SU-DHL-6 (cell line): ENCODE results near the gene CLK4.

Experiments
- EZH2phosphoT487 ChIP-seq: fragments of 200-600 bp; sonication (generic), shearing (Covaris generic); conservative IDR thresholded peaks from 2 replicates; pipeline ENCODE4 v1.6.1; 2018; ENCODE audit warnings: mild to moderate bottlenecking, antibody characterized with exemption, low read length, moderate library complexity, mixed read lengths
- TF ChIP-seq, protein P1 (sequence below): fragments of 200-600 bp; sonication (generic); IDR thresholded peaks from one replicate; pipeline ENCODE4 v1.5.1; 2017; ENCODE audit warnings: antibody characterized with exemption, mild to moderate bottlenecking, low read length, moderate library complexity; ENCODE audit not compliant: insufficient read depth, poor library complexity, severe bottlenecking

GRCh38 chr5:178561746-178562264 lies 65.0 kb downstream of the CLK4 start:
- TF ChIP-seq, protein P1, sequence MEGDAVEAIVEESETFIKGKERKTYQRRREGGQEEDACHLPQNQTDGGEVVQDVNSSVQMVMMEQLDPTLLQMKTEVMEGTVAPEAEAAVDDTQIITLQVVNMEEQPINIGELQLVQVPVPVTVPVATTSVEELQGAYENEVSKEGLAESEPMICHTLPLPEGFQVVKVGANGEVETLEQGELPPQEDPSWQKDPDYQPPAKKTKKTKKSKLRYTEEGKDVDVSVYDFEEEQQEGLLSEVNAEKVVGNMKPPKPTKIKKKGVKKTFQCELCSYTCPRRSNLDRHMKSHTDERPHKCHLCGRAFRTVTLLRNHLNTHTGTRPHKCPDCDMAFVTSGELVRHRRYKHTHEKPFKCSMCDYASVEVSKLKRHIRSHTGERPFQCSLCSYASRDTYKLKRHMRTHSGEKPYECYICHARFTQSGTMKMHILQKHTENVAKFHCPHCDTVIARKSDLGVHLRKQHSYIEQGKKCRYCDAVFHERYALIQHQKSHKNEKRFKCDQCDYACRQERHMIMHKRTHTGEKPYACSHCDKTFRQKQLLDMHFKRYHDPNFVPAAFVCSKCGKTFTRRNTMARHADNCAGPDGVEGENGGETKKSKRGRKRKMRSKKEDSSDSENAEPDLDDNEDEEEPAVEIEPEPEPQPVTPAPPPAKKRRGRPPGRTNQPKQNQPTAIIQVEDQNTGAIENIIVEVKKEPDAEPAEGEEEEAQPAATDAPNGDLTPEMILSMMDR, result no peak
- no peak for TF ChIP-seq EZH2phosphoT487
